Caki2 (cell line): ENCODE data around the gene FHIT. TPM values are rescaled to one million over a fixed set of nuclear protein-coding genes. Genes with fewer than 3 reads are reported as not detected.

Experiments used
- DNase-seq: peaks from one replicate; pipeline ENCODE4 v3.0.0-alpha.2; 2015; ENCODE audit warnings: low read depth
- in situ Hi-C: cut with HindIII; loops from 2 replicates; pipeline ENCODE4 v1.10.0; 2016; ENCODE audit warnings: low sequenced_read_pairs, low pct_unique_long_range_greater_than_20kb, mixed read lengths
- total RNA-seq: library from RNA; depleted of rRNA; stranded (reverse); fragments of >200 nt; shearing (Covaris generic); gene quantifications from 2 replicates; pipeline ENCODE4 v1.2.3, GENCODE V29; 2014; ENCODE audit warnings: low replicate concordance

Gene FHIT
- total RNA-seq, 1 experiment from 2014 or later, result 4.8 TPM

- in situ Hi-C loops, result no loop called here
- DNase-seq, result no peak
Measured at GRCh38 chr3:60176614-60177013, 1074.6 kb downstream of the FHIT start.

- in situ Hi-C loops, result no loop called here
- DNase-seq, result no peak
Measured at GRCh38 chr3:60175680-60176079, 1075.6 kb downstream of the FHIT start.

- DNase-seq, result no peak
- in situ Hi-C loops, result no loop called here
Measured at GRCh38 chr3:60169755-60170154, 1081.5 kb downstream of the FHIT start.

DNA sequence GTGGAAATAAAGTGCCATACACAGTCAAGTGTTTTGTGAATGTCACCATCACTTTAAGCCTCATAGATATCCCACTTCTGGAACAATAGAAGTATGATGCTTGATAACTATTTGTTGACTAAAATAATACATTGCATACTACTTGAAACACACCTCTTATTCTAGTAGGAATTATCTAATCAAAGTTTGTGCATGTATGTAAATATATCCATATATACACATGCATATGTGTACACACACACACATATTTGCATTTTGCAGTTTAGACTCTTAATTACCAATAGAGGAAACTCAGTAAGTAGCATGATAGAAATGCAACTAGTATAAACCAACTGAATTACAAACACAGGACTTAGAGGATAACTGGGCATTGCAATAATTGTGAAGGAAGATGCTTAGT is 1084.1 kb downstream of the FHIT start:
- in situ Hi-C loops, result no loop called here
- DNase-seq, result no peak

GRCh38 chr3:60160822-60161748 is 1090.2 kb downstream of the FHIT start:
- DNase-seq, result no peak

DNA sequence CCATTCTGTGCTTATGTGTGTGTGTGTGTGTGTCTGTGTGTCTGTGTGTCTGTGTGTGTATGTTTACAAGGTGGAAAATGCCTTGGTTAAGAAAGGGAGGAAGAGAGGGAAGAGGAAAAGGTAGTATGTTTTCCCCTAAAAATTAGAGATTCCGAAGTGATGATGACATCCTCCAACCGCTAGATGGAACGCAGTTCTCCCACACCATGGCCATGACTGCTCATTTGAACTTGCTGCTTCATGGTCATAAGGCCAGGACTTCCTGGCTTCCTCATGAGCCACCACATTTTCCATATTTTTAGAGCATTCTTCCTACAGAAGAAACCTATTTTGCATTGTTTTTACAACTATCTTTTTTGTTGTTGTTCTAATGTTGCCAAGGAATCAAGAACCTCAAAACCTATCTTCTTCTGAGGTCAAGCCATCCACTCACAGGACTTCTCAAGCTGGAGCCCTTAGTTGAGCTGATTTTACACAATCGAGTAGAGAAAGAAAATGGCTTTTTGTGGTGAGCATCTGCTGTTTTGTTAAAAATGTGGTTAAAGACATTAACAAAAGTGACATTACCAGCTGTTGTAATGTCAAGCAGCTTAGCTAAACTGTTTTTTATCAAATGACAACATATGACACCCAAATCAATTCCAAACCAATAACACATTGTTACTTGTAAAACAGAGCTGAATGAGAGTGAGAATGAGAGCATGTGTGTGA is 1091.0 kb downstream of the FHIT start:
- in situ Hi-C loops, result no loop called here
- DNase-seq, result no peak

More at GRCh38 chr3:60160822-60161748, 1090.2 kb downstream of the FHIT start:
- in situ Hi-C loops, result no loop called here

DNA sequence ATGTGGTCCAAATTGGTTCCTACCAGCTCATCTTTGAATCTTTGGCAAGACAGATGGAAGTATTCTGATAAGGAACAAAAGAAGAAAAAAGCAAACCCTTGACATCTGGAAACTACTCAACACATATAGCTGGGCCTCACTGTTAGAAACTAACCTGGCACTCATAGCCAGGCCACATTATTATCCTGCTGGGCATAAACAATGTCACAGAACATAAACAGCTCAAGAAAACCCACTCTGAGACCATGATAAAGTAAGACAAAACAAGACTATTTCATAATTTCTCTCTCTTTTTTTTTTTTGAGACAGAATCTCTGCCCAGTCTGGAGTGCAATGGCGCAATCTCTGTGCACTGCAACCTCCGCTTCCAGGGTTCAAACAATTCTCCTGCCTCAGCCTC is 1093.2 kb downstream of the FHIT start:
- no peak for DNase-seq
- in situ Hi-C loops, result no loop called here

- in situ Hi-C loops, result no loop called here
- DNase-seq, result no peak
Measured at GRCh38 chr3:60154011-60154410, 1097.2 kb downstream of the FHIT start.

- in situ Hi-C loops, result no loop called here
- no peak for DNase-seq
Measured at GRCh38 chr3:60153221-60153999, 1097.8 kb downstream of the FHIT start.

DNA sequence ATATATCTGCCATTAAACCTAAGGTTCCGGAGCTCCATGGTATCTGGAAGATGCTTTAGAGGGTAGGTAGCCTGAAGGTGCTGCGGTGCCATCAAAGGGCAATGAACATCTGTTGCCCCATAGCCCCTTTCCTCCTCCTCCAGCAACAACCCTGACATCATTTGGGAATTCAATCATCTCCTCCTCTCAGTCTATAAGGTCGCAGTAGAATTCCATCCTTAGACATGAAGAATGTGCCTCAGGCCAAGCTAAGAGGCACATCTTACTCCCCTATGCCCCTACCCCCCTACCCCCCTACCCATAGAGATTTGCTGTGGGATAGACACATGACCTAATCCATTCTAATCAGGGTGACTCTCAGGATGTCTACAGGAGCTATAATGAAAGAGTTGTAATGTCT is 1101.8 kb downstream of the FHIT start:
- in situ Hi-C loops, result no loop called here
- DNase-seq, result no peak

GRCh38 chr3:60147249-60147950 is 1103.9 kb downstream of the FHIT start:
- DNase-seq, result no peak
- in situ Hi-C loops, result no loop called here

DNA sequence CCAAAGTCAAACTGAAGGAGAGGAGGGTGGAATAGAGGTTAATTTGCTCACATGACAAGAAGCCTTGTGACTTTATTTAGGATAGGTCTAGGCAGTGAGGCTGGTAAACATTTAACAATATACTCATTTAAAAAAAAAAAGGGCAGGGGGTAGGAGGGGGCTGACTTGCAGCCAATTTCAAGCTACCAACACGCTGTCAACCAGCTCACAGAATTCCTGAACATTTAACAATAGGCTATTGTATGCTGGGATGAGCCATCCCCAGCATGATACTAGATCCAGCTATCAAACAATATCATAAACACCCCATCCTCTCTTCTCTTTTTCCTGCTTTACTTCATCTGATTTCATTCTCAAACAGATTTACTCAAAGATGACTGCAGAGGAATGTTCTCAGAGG is 1105.1 kb downstream of the FHIT start:
- in situ Hi-C loops, result no loop called here
- DNase-seq, result no peak

GRCh38 chr3:60144071-60144470 is 1107.2 kb downstream of the FHIT start:
- in situ Hi-C loops, result no loop called here
- DNase-seq, result no peak

DNA sequence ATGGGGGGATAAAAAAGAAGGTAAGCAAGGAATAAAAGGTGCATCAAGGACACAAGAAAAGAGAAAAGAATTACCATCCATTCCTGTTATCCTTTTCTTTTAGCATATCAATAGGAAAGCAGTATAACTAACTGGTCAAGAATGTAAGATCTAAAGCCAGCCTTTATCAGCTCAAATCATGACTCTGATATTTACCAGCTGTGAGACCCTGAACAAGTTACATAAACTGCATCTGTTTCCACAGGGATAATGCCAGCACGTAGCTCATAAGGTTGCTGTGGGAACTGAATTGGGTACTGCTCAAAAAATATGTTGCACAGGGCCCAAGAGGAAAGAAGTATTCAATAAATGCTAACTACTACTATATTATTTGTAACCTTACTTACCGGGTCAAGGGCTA is 1109.2 kb downstream of the FHIT start:
- no peak for DNase-seq
- in situ Hi-C loops, result no loop called here

- in situ Hi-C loops, result no loop called here
- DNase-seq, result no peak
Measured at GRCh38 chr3:60140160-60140559, 1111.1 kb downstream of the FHIT start.

DNA sequence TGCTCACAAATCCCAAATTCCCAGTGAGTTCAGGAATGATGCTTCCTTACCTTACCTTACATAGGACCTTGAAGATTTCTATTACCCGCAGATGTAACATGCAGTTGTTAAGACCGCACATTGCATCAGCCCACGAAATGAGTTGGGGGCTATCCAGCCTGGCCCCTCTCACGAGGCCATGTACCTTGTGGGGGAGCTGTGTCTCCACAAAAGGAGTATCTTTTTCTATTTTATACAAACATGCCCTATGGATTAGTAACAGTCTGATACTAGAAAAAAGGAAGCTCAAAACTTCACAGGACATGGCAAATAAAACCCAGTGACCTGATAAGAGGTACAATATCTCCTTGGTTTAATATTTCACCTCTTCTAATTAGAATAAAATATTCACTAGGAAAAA is 1114.7 kb downstream of the FHIT start:
- no peak for DNase-seq
- in situ Hi-C loops, result no loop called here

DNA sequence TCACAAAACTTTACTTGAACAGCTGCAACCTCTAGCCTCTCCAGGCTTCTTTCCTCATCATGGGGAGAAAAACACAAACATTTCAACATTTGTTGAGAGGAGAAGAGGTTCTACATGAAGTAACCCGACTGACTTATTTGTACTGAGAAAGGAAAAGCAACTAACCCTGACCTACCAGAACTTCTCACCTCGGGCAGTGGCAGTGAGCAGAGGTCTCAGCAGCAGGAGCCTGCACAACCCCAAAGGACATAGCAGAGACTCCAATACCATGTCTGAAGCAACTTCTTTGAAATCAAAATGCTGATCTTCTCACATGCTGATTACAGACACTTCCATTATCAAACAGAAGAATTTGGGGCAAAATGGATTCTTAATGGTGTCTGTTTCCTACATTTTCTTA is 1115.8 kb downstream of the FHIT start:
- no peak for DNase-seq
- in situ Hi-C loops, result no loop called here
